Measurements from ENCODE around the gene SLC35E1. TPM values are rescaled to one million over a fixed set of nuclear protein-coding genes. Genes with fewer than 3 reads are reported as not detected.

Gene SLC35E1
- total and polyA plus RNA-seq, 10 donors: 13.2 to 36.6 (median 29.9) TPM

DNA sequence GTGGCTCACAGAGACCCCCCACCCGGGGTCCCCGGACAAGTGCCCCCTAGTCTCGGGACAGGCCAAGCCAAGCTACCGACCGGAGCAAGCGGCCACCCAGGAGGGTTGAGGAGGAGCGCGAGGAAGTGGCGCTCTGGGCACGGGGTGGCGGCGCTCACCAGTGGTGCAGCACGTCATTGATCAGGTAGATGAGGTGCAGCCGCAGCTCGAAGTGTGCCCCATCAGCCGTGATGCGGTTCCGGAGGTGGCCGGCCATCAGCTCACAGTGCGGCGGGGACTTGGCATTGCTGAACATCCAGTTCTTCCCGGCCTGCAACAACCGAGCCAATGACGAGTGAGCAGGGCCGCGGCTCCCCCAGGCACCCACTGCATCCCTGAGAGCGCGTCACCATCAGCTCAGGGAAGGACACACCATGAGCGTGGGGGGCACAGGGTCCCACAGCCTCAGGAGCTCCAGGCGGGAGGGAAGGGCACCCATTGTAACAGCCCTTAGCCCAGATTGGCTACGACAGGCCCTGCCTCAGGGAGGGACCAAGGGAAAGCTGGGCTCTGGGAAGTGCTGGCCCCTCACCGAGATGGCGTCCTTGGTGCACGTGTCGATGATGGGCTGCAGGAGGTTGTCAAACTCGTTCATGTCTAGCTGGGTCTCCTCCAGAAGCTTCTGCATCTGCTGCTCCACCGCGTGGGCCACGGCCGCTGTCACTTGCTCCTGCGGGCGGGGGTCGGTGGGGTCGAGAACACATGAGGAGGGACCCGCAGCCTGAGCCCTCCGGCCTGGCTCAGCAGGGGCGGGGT, 39.6 kb downstream of the SLC35E1 start:
- no peaks in the 10 kb centered on the region for H3K27me3 ChIP-seq (replicated peaks in 1 of 7)
- H3K36me3 ChIP-seq: peaks cover 13 to 100% (median 94%) of the 10 kb centered on the region in 6 donors
- no peaks in the 10 kb centered on the region for H3K9me3 ChIP-seq
- H3K27ac ChIP-seq: no peak overlapping the region
- peaks cover 0 to 12% (median 3%) of the 10 kb centered on the region in 6 donors for H3K4me1 ChIP-seq
- 92 to 96% (median 95%) methylated on average over 23 to 47 of the region's 47 CpGs for WGBS, 5 donors
- intact Hi-C loops (cut with DNase I; ENCODE audit: low total_unique reads): no loop called here
- DNase-seq: no peak
- H3K4me3 ChIP-seq: no peak overlapping the region
- peak in 1 of 3 donors; percentile 48 for TF ChIP-seq POLR2AphosphoS5 (IDR thresholded peaks at IDR 0.05)
- TF ChIP-seq POLR2A (IDR thresholded peaks at IDR 0.05): no peak

DNA sequence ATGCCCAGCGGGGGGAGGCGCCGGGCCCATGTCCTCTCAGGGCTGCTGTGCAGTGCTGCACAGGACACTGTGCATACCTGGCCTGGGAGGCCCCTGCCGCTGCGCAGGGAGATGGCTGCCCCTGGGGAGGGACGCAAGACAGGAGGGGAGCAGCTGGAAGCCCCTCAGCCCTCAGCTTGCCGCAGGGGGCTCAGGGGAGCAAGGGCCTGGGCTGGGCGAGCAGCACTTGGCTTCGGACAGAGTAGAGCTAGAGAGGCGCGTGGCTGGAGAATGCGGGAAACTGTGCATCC, 40.9 kb downstream of the SLC35E1 start:
- Histone ChIP-seq H3K27me3 (replicated peaks in 1 of 7) (no peaks in the 10 kb centered on the region), H3K4me3 (no peak overlapping the region), H3K27ac (no peak overlapping the region), H3K4me1 (no peaks in the 10 kb centered on the region), H3K9me3 (no peaks in the 10 kb centered on the region), H3K36me3 (peaks cover 13 to 100% (median 100%) of the 10 kb centered on the region in 6 donors)
- DNase-seq: no peak
- TF ChIP-seq POLR2AphosphoS5 (IDR thresholded peaks at IDR 0.05) (peak in 1 of 3 donors; percentile 8), POLR2A (IDR thresholded peaks at IDR 0.05) (no peak)
- TF ChIP-seq, protein P1, sequence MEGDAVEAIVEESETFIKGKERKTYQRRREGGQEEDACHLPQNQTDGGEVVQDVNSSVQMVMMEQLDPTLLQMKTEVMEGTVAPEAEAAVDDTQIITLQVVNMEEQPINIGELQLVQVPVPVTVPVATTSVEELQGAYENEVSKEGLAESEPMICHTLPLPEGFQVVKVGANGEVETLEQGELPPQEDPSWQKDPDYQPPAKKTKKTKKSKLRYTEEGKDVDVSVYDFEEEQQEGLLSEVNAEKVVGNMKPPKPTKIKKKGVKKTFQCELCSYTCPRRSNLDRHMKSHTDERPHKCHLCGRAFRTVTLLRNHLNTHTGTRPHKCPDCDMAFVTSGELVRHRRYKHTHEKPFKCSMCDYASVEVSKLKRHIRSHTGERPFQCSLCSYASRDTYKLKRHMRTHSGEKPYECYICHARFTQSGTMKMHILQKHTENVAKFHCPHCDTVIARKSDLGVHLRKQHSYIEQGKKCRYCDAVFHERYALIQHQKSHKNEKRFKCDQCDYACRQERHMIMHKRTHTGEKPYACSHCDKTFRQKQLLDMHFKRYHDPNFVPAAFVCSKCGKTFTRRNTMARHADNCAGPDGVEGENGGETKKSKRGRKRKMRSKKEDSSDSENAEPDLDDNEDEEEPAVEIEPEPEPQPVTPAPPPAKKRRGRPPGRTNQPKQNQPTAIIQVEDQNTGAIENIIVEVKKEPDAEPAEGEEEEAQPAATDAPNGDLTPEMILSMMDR (IDR thresholded peaks at IDR 0.05 in 8 of 11, conservative IDR thresholded peaks at IDR 0.05 in 3 of 11): no peak
- 97 to 100% (median 99%) methylated on average over 12 of the region's 12 CpGs for WGBS, 5 donors
- intact Hi-C loops (cut with DNase I; ENCODE audit: low total_unique reads): no loop called here

DNA sequence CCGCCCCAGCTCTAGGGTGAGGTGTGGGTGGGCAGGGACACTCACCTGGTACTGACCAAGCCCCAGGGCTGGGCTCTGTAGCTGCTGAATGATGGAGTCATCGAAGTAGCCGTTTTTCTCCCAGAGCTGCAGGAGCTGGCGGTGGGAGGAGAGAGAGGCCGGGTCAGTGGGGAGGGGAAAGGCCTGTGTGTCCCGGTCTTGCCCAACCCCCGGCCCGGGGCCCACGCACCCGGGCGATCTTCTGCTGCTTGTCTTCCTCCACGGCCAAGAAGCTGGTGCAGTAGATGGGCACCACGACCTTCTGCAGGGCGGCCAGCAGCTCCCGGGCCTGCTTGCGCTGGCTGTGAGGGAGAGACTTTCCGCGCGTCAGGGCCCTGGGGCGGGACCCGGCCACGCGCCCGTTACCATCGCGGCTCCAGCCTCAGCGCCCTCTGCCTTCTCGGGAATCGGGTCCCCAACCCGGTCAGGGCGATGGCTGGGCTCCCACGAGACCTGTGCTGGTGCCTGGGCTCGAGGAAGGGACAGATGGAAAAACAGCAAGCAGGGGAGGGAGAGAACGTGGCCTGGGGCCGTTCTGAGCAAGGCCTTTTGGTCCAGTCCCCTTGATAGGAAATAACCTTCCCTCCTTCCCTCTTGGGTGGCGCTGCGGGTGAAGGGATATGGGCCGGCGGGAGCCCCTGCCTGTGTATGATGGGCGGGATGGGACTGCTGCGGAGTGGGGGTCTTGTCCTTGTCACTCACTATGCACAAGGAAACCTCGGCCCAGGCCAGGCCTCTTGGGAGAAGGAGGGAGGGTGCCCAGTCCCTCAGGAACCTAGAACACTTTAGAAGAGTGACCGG, 41.5 kb downstream of the SLC35E1 start:
- H3K27me3 ChIP-seq (replicated peaks in 1 of 7): no peaks in the 10 kb centered on the region
- intact Hi-C loops (cut with DNase I; ENCODE audit: low total_unique reads): no loop called here
- H3K4me3 ChIP-seq: no peak overlapping the region
- H3K9me3 ChIP-seq: no peaks in the 10 kb centered on the region
- H3K27ac ChIP-seq: no peak overlapping the region
- no peak for DNase-seq
- peaks cover 14 to 100% (median 100%) of the 10 kb centered on the region in 6 donors for H3K36me3 ChIP-seq
- WGBS, 5 donors: 92 to 98% (median 95%) methylated on average over 19 to 43 of the region's 43 CpGs
- H3K4me1 ChIP-seq: no peaks in the 10 kb centered on the region
- TF ChIP-seq POLR2AphosphoS5 (IDR thresholded peaks at IDR 0.05) (peak in 1 of 3 donors; percentile 38), POLR2A (IDR thresholded peaks at IDR 0.05) (no peak)

DNA sequence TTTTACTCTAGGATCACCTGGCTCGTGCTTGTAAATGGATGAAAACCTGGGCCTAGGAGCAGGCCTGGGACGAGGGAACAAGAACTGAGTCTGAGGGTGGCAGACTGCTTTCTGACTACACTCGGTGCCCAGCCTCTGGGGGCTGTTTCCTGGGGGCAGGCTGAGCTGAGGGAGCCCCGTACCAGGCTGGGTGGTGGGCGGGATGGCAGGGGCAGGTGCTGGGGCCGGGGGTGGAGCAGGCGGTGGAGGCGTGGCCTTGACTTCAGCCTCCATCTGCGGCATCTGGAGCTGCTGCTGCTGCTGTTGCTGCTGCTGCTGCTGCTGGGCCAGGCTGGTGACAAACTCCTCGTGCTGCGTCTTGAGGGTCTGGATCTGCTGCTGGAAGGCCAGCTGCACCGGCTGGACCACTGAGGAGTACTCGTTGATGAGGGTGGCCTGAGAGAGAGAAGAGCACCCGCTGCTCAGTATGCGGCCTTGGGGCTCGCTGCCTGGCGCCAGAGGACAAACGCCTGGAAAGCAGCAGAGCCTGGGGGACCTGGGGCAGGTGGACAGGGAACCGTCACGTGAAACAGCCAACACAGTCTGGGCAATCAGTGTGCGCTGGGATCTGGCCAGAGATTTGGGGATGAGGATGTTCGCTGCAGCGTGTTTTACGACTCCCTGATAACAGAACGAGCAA, 42.6 kb downstream of the SLC35E1 start:
- no peaks in the 10 kb centered on the region for H3K27me3 ChIP-seq (replicated peaks in 1 of 7)
- no peak for DNase-seq

DNA sequence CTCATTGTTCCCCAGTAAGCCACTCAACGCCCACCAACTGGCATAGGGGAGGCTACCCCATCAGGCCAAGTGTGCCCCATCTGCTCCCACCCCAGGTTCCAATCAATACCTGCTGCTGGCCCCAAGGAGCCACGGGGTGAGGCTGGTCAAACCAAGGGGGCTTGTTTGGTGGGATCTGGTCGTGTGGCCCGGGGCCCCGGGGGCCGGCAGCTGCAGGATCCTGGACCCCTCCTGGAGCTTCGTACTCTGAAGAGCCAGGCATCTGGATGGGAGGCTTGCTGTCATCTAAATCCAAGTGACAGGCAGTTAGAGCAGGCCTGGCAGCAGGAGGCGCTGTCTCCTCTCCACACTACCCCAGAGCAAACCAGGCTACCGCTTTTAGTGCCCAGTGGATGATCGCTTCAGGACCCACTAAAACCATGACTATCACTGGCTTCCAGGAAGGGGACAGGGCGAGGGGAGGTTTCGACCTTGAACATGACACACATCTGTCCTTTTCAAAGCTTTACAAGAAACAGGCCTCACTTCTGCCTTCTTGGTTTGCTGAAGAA, 44.2 kb downstream of the SLC35E1 start:
- WGBS, 5 donors: 93 to 97% (median 95%) methylated on average over 5 to 12 of the region's 12 CpGs
- Histone ChIP-seq H3K27ac (no peak overlapping the region), H3K36me3 (peaks cover 19 to 100% (median 100%) of the 10 kb centered on the region in 6 donors), H3K4me1 (no peaks in the 10 kb centered on the region), H3K9me3 (no peaks in the 10 kb centered on the region), H3K27me3 (replicated peaks in 1 of 7) (no peaks in the 10 kb centered on the region), H3K4me3 (no peak overlapping the region)
- intact Hi-C loops (cut with DNase I; ENCODE audit: low total_unique reads): no loop called here
- TF ChIP-seq POLR2A (IDR thresholded peaks at IDR 0.05) (no peak), POLR2AphosphoS5 (IDR thresholded peaks at IDR 0.05) (peak in 2 of 3 donors; percentile 14 to 44)
- TF ChIP-seq, protein P1 (IDR thresholded peaks at IDR 0.05 in 8 of 11, conservative IDR thresholded peaks at IDR 0.05 in 3 of 11): peak in 6 of 11 experiments; percentile 11 to 53 (median 40)
- DNase-seq: no peak

More for the DNA sequence above, 42.6 kb downstream of the SLC35E1 start:
- Histone ChIP-seq H3K36me3 (peaks cover 19 to 100% (median 100%) of the 10 kb centered on the region in 6 donors), H3K4me1 (no peaks in the 10 kb centered on the region), H3K9me3 (no peaks in the 10 kb centered on the region), H3K4me3 (no peak overlapping the region), H3K27ac (no peak overlapping the region)
- WGBS, 5 donors: 88 to 96% (median 92%) methylated on average over 16 to 25 of the region's 25 CpGs
- intact Hi-C loops (cut with DNase I; ENCODE audit: low total_unique reads): no loop called here
- TF ChIP-seq POLR2AphosphoS5 (IDR thresholded peaks at IDR 0.05) (peak in 1 of 3 donors; percentile 5), POLR2A (IDR thresholded peaks at IDR 0.05) (no peak)

Measured in spleen (tissue), 11 donors.